Measurements from ENCODE around the gene ATP2C1. TPM values are rescaled to one million over a fixed set of nuclear protein-coding genes. Genes with fewer than 3 reads are reported as not detected.

ATP2C1 gene
- total RNA-seq, 2 experiments from 2014 or later: 64.0 to 65.7 TPM

Other genes with a start within 250 kb of the ATP2C1 start
- 10 to 100 TPM; 23.3 to 30.6 TPM for gene PIK3R4, start 147.3 kb upstream of the ATP2C1 start, total RNA-seq
- gene ASTE1, start 132.7 kb downstream of the ATP2C1 start, total RNA-seq: 10 to 100 TPM; 10.9 to 14.2 TPM
- 1 to 10 TPM in 1 of 2 experiments, under 1 TPM in 1; 0.96 to 1.3 TPM for gene NEK11, start 132.8 kb downstream of the ATP2C1 start, total RNA-seq